Effector memory CD4-positive, alpha-beta T cell (primary cell): ENCODE measurements around the gene PCDHB11.
"Not testable (repeated sequence)": the region's sequence is repeated elsewhere in the genome, so short reads cannot be mapped to it uniquely, and the experiment has no call there.

Experiments
- DNase-seq, 3 donors: peaks; one replicate each; pipeline ENCODE4 v3.0.0-alpha.2; 2020
- H3K27ac ChIP-seq: 2 replicates; pipeline ENCODE4 v1.7.0; 2013; ENCODE audit warnings: mild to moderate bottlenecking, low read length, moderate library complexity; ENCODE audit not compliant: insufficient read depth, poor library complexity, severe bottlenecking
- H3K27me3 ChIP-seq: replicated peaks from 2 replicates; pipeline ENCODE4 v1.7.0; 2013; ENCODE audit warnings: mild to moderate bottlenecking, low read length; ENCODE audit not compliant: insufficient read depth, control insufficient read depth, poor library complexity, severe bottlenecking
- H3K36me3 ChIP-seq: 2 replicates; pipeline ENCODE4 v1.7.0; 2013; ENCODE audit warnings: mild to moderate bottlenecking, low read length, moderate library complexity; ENCODE audit not compliant: control insufficient read depth, insufficient read depth
- H3K4me1 ChIP-seq: 2 replicates; pipeline ENCODE4 v1.7.0; 2013; ENCODE audit warnings: low read length, mild to moderate bottlenecking; ENCODE audit not compliant: control insufficient read depth, insufficient read depth, poor library complexity, severe bottlenecking
- H3K4me3 ChIP-seq: 2 replicates; pipeline ENCODE4 v1.7.0; 2013; ENCODE audit warnings: low read length, low read depth, mild to moderate bottlenecking; ENCODE audit not compliant: insufficient read depth, poor library complexity, severe bottlenecking
- H3K9me3 ChIP-seq: 2 replicates; pipeline ENCODE4 v1.7.0; 2013; ENCODE audit warnings: mild to moderate bottlenecking, low read length, moderate library complexity; ENCODE audit not compliant: control insufficient read depth
- total RNA-seq, 3 donors: gene quantifications; one replicate each; lab custom pipeline; 2026; lab: John Stamatoyannopoulos, UW

Gene PCDHB11
- total RNA-seq = 0 reads per million in 3 donors

- H3K4me3 ChIP-seq = no peak within 1 kb of the TSS
These were observed at the start of gene PCDHB11 for GRCh38 chr5:141199359-141200235. PCDHB11 (plus strand) TSS chr5:141199627; CDS start chr5:141199775, 148 bp downstream.

GRCh38 chr5:141149812-141150211 is 49.6 kb upstream of the PCDHB11 start, which contains the start of gene PCDHB6:
PCDHB6 (plus strand) TSS chr5:141150057; CDS start chr5:141150258, 201 bp downstream.
- Histone ChIP-seq H3K4me3 (no peak within 1 kb of the TSS), H3K27me3 (peaks cover 8% of the 10 kb centered on the region), H3K4me1 (no peaks in the 10 kb centered on the region), H3K27ac (no peak within 1 kb of the TSS), H3K9me3 (no peaks in the 10 kb centered on the region), H3K36me3 (no peaks in the 10 kb centered on the region)
- no peak for DNase-seq

More at GRCh38 chr5:141199359-141200235, at the start of gene PCDHB11:
- Histone ChIP-seq H3K27me3 (no peaks in the 10 kb centered on the region), H3K36me3 (no peaks in the 10 kb centered on the region), H3K9me3 (no peaks in the 10 kb centered on the region), H3K27ac (no peak within 1 kb of the TSS), H3K4me1 (no peaks in the 10 kb centered on the region)
- DNase-seq = no peak

DNA sequence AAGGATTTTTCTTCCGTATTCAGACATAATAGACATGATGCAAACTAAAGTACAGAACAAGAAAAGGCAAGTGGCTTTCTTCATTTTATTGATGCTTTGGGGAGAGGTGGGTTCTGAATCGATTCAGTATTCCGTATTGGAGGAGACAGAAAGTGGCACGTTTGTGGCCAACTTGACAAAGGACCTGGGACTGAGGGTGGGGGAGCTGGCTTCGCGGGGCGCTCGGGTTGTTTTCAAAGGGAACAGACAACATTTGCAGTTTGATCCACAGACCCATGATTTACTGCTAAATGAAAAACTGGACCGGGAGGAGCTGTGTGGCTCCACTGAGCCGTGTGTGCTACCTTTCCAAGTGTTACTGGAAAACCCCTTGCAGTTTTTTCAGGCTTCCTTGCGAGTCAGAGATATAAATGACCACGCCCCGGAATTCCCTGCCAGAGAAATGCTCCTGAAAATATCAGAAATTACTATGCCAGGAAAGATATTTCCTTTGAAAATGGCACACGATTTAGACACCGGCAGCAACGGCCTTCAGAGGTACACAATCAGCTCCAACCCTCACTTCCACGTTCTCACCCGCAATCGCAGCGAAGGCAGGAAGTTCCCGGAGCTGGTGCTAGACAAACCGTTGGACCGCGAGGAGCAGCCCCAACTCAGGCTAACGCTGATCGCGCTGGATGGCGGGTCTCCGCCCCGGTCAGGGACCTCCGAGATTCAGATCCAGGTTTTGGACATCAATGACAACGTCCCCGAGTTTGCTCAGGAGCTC is 49.0 kb upstream of the PCDHB11 start:
- Histone ChIP-seq H3K27me3 (peaks cover 8% of the 10 kb centered on the region), H3K4me1 (no peaks in the 10 kb centered on the region), H3K9me3 (no peaks in the 10 kb centered on the region), H3K4me3 (no peak overlapping the region), H3K27ac (no peak overlapping the region), H3K36me3 (no peaks in the 10 kb centered on the region)
- DNase-seq = no peak

DNA sequence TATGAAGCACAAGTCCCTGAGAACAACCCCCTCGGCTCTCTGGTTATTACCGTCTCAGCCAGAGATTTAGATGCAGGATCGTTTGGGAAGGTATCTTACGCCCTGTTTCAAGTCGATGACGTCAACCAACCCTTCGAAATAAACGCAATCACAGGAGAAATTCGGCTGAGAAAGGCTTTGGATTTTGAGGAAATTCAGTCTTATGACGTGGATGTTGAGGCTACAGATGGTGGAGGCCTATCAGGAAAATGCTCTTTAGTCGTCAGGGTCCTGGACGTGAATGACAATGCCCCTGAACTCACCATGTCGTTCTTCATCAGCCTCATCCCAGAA is 48.5 kb upstream of the PCDHB11 start:
- Histone ChIP-seq H3K27me3 (peaks cover 12% of the 10 kb centered on the region), H3K27ac (no peak overlapping the region), H3K9me3 (no peaks in the 10 kb centered on the region), H3K4me1 (no peaks in the 10 kb centered on the region), H3K4me3 (no peak overlapping the region), H3K36me3 (no peaks in the 10 kb centered on the region)
- DNase-seq = no peak

GRCh38 chr5:141151632-141152031 is 47.8 kb upstream of the PCDHB11 start:
- not testable (repeated sequence) for H3K9me3 ChIP-seq, H3K4me3 ChIP-seq, H3K36me3 ChIP-seq, H3K27ac ChIP-seq, H3K4me1 ChIP-seq, DNase-seq
- peaks cover 12% of the 10 kb centered on the region for H3K27me3 ChIP-seq

DNA sequence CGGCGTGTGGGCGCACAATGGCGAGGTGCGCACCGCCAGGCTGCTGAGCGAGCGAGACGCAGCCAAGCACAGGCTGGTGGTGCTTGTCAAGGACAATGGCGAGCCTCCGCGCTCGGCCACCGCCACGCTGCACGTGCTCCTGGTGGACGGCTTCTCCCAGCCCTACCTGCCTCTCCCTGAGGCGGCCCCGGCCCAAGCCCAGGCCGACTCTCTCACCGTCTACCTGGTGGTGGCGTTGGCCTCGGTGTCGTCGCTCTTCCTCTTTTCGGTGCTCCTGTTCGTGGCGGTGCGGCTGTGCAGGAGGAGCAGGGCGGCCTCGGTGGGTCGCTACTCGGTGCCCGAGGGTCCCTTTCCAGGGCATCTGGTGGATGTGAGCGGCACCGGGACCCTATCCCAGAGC is 47.3 kb upstream of the PCDHB11 start:
- H3K27ac ChIP-seq, H3K4me3 ChIP-seq, H3K36me3 ChIP-seq, DNase-seq, H3K4me1 ChIP-seq, H3K9me3 ChIP-seq: not testable (repeated sequence)
- peaks cover 12% of the 10 kb centered on the region for H3K27me3 ChIP-seq

- H3K4me3 ChIP-seq = no peak overlapping the region
These were observed 43.7 kb upstream of the PCDHB11 start for GRCh38 chr5:141155540-141156374.

DNA sequence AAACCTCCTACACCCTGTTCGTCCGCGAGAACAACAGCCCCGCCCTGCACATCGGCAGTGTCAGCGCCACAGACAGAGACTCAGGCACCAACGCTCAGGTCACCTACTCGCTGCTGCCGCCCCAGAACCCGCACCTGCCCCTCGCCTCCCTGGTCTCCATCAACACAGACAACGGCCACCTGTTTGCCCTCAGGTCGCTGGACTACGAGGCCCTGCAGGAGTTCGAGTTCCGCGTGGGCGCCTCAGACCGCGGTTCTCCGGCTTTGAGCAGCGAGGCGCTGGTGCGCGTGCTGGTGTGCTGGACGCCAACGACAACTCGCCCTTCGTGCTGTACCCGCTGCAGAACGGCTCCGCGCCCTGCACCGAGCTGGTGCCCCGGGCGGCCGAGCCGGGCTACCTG is 42.1 kb upstream of the PCDHB11 start:
- not testable (repeated sequence) for H3K4me3 ChIP-seq, H3K27me3 ChIP-seq, H3K36me3 ChIP-seq, DNase-seq, H3K9me3 ChIP-seq, H3K4me1 ChIP-seq, H3K27ac ChIP-seq

More at GRCh38 chr5:141155540-141156374, 43.7 kb upstream of the PCDHB11 start:
- Histone ChIP-seq H3K27me3 (peaks cover 7% of the 10 kb centered on the region), H3K9me3 (no peaks in the 10 kb centered on the region), H3K36me3 (no peaks in the 10 kb centered on the region), H3K4me1 (no peaks in the 10 kb centered on the region), H3K27ac (no peak overlapping the region)
- DNase-seq = no peak

GRCh38 chr5:141157901-141158300 is 41.5 kb upstream of the PCDHB11 start:
- H3K27ac ChIP-seq, DNase-seq, H3K27me3 ChIP-seq, H3K4me3 ChIP-seq, H3K9me3 ChIP-seq, H3K4me1 ChIP-seq, H3K36me3 ChIP-seq: not testable (repeated sequence)
